ENCODE data around the gene ARHGAP33.

- TF ChIP-seq CTCF (IDR thresholded peaks at IDR 0.05; ENCODE audit: borderline replicate concordance, extremely low read depth, low read length, poor library complexity, severe bottlenecking): no peak
- no peak for TF ChIP-seq EZH2 (IDR thresholded peaks at IDR 0.05; ENCODE audit: borderline replicate concordance, low read depth, low read length, severe bottlenecking)
Measured at GRCh38 chr19:35796645-35797542, 21.5 kb downstream of the ARHGAP33 start.

All from DND-41 (cell line).